Kidney glomerular epithelial cell (primary cell): ENCODE measurements around the gene RAB4B.
"Not testable (repeated sequence)": the region's sequence is repeated elsewhere in the genome, so short reads cannot be mapped to it uniquely, and the experiment has no call there.

Experiments
- DNase-seq: peaks from one replicate; lab custom pipeline; 2025; lab: John Stamatoyannopoulos, UW

The RAB4B gene

GRCh38 chr19:40780582-40780981, 2.5 kb downstream of the RAB4B start:
- DNase-seq, result no peak

- no peak for DNase-seq
Observed at GRCh38 chr19:40781140-40781539, 3.1 kb downstream of the RAB4B start.

- DNase-seq, result no peak
Observed at GRCh38 chr19:40783711-40784110, 5.7 kb downstream of the RAB4B start.

GRCh38 chr19:40784146-40784545, 6.1 kb downstream of the RAB4B start:
- not testable (repeated sequence) for DNase-seq

GRCh38 chr19:40785526-40785925, 7.5 kb downstream of the RAB4B start:
- DNase-seq, result no peak

- DNase-seq, result no peak
Observed at GRCh38 chr19:40786060-40787037, 8.3 kb downstream of the RAB4B start.

GRCh38 chr19:40791349-40791748, 13.3 kb downstream of the RAB4B start:
- DNase-seq, result no peak

GRCh38 chr19:40791996-40792395, 13.9 kb downstream of the RAB4B start:
- DNase-seq, result no peak

GRCh38 chr19:40797166-40797962, 19.3 kb downstream of the RAB4B start:
- DNase-seq, result no peak

- peak; percentile 64 for DNase-seq
Observed at GRCh38 chr19:40797963-40798682, 20.1 kb downstream of the RAB4B start.

- peak; percentile 97 for DNase-seq
Observed at GRCh38 chr19:40798683-40799557, 20.9 kb downstream of the RAB4B start, which contains the start of gene EGLN2. EGLN2 (plus strand) TSS chr19:40799191; CDS start chr19:40800573, 1,382 bp downstream.

GRCh38 chr19:40799558-40800338, 21.7 kb downstream of the RAB4B start:
- no peak for DNase-seq

- no peak for DNase-seq
Observed at GRCh38 chr19:40800339-40800996, 22.4 kb downstream of the RAB4B start.

- no peak for DNase-seq
Observed at GRCh38 chr19:40800997-40801377, 22.9 kb downstream of the RAB4B start.

- DNase-seq, result no peak
Observed at GRCh38 chr19:40801426-40802299, 23.6 kb downstream of the RAB4B start.

- DNase-seq, result no peak
Observed at GRCh38 chr19:40802300-40803169, 24.5 kb downstream of the RAB4B start.

- no peak for DNase-seq
Observed at GRCh38 chr19:40803170-40803856, 25.3 kb downstream of the RAB4B start.
